Superior temporal gyrus (tissue), 1 donor: Measurements from ENCODE around the gene ADPRHL1.
"Not testable (repeated sequence)": the region's sequence is repeated elsewhere in the genome, so short reads cannot be mapped to it uniquely, and the experiment has no call there.

Source experiments
- DNase-seq: peaks from one replicate; pipeline ENCODE4 v3.0.0-alpha.2; 2016; ENCODE audit errors: extremely low spot score

Gene ADPRHL1

DNA sequence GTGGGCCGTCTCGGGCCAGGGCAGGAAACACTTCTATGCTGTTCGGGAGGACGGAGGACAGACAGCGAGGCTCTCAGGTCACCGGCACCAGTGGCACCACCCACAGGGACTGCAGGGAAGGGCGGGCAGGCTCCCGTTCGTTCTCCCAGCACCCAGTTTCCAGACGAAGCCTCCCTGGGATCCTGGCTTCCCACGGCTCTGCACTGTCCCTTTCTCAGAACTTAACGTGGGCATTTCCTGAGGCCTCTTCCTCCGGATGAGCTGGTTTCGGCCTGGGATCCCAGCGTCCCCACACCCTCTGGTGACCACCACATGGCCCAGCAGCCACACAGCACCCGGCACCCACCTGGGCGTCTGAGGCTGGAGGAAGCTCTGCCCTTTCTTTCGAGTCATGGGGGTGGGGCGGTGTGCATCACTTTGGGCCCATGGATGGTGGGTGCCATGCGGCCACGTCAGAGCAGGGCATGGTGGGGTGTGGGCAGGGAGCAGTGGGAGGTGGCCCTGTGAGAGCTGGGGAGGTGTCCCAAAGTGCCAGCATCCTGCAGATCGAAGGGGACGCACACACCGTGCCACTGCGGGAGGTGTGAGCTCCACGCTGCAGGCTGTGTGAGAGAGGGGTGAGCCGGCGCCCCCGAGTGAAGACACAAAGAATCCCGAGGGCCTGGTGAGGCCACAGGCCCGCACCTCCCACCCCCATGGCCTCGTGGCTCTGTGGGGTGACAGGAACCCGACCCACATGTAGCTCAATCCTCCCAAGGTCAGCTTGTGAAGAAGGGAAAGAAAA is 50.6 kb downstream of the ADPRHL1 start:
- DNase-seq, result no peak

DNA sequence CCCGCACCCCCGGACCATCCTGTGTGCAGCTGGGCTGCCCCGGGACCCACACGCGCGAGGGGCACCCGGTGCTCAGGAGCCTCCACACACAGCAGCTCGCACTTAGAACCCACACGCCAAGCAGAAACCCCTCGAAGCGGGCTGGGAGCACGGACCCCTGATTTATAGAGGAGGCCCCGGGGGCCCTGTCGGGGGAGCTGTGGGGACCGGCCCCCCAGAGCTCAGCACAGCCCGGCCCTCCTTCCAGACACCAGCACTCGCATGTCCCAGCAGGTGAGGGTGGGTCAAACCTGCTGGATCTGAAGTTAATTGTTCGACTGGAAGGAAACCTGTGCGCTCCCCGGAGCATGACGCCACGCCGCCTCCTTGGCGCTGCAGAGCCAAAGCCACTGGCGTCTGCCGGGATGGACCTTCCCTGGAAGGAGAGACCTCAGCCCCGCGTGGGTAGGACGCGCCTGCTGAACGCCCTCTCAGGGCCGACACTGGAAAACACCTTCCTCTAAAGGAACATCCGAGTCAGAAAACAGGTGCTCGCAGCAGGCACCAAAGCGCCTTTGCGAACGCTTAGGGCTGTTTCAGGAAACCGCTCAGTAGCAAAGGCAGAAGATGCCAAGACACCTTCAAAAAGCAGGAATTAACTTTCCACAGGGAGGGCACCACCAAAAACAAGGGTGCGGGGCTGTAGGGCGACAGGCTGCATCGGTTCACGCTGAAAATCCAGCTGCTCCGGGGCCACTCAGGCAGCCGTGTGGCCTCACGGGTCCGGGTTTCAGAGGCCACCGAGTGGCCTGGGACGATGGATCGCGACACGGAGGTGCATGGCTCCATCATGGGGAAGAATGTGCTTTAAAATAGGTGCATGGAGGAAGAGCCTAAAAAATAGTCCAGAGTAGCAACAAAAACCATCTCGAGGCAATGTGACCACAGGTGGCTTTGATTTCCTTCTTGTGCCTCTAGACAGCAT is 51.6 kb downstream of the ADPRHL1 start:
- DNase-seq, result no peak

DNA sequence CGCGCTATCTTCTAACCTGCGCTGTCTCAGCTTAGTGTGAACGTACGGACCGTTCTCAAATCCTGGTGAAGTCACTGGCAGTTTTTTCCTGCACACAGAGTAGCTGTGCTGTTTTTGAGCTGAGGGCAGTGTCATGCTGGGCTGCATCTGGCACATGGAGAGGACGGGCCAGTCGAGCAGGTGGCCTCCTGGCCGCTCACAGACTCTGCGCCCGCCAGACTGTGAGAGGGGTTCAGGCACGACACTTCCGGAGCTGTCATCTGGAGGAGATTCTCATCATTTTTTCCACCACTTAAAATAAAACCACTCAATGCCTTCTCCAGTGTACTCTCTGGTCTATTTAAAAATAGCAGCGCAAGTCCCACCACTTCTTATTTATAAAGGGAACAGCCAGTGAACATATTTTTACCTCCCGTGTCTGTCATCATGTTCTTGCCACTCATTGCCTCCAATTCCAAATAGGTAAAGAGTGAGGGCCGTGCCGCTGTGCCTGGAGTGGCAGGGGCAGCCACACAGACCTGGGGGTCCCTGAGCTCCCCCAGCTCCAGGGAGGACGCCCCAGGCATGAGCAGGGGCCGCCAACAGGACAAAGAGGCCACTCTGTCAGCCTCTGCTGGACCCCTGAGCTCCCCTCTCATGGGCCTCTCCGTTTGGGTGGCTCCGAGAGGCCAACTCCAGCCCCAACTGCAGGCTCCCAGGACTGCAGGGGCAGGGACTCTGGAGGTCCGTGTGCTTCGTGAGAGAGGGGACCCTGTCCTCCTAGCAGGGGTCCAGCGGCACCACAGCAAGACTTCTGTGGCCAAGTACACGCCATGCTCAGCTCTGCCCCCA is 52.5 kb downstream of the ADPRHL1 start:
- DNase-seq, result peak; percentile 49

DNA sequence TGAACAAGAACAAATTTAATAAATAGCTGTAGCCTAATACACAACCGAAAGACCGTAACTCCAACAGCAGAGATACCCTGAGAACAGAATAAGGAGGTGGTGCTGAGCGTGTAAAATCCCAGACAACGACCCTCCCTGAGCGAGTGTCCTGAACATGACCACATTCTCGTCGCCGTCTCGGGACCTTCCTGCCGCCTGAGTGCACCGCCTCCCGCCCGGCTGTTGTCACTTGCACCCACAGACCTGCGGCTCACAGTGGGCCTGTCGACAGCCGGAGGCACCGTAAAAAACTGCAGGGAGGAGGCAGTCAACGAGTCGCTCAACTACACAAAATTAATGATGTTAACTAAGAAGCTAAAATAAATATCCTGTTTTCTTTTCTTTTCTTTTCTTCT is 53.5 kb downstream of the ADPRHL1 start:
- DNase-seq, result no peak

DNA sequence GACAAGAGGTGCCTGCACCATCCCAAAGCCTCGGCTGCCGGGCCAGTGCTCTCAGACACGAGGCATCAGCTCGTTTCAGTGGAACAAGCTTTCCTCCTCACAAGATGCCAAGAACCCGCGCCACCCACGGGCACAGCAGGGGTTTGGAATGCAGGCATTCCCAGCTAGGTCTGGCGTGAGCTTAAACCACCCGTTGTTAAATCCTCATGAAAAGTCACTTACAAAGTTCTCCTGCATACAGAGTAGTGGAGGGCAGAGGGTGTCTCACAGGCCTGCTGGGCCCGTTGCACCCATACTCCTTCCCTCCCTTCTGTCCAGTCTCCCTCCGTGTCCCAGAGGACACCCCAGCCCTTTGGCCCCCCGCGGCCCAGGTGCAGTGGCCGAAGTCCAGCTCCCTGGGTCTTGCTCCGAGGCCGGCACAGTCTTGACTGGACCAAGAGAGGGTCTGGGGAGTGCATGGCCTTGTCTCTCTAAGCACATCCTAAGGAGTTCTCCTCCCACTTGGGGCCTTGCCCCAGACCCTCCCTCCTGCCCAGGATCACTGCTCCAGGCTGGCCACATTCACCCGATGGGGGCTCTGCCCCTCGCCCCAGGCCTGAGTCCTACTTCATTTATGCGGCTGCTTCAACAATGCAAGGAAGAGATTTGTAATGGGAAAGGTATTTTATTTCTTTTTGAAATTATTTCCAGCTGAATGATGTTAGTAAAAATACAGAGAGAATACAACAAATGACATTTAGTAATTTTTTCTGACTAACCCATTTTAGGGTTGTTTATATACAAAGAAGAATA is 54.1 kb downstream of the ADPRHL1 start:
- no peak for DNase-seq

DNA sequence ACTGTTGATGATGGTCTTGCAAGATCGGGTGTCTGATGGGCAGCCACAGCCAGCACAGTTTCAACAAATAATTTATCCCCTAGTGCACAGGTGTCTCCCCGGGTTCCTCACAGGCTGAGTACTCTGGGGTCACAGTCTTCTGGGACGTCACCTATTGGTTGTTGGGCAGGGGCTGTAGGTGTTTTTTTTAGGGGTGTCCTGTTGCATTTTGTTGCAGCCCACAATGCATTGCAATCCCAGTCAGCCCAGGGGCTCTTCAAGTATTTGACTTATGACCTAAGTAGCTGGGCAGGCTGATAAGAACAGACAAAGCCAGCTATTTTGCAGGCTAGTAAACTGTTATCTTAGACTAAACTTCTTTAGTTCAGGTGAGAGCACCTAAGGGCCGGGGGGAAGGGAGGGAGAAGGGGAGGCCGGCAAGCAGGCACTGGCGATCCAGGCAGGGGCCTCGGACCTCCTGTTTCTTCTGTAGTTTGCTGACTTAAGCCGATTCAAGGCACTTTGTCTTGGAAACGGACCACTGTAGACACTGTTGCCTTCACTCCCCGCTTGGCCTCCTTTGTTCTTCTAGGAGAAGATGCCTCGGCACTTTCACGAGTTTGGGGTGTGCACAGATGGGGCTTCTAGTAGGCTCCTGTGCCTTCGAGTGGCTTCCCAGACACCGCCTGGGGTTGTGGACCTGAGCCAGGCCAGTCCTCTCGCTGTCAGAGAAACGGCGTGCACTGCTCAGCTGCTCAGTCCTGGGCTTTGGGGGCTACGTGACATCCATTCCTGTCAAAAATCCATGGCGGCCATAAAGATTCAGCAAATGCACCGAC is 55.5 kb downstream of the ADPRHL1 start:
- no peak for DNase-seq

DNA sequence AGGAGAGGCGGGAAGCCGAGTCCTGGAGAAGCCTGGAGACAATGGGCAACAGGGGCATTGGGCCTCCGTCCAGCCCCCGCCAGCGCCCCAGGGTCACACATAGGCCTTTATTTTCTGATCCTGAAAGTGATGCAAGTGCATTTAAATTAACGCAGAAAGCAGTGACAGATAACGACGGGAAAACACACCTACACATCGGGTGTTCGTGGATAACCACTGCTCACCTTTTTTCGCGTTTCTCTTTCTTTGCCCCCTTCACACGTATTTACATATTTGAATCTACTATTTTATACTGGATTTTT is 59.0 kb downstream of the ADPRHL1 start:
- no peak for DNase-seq

DNA sequence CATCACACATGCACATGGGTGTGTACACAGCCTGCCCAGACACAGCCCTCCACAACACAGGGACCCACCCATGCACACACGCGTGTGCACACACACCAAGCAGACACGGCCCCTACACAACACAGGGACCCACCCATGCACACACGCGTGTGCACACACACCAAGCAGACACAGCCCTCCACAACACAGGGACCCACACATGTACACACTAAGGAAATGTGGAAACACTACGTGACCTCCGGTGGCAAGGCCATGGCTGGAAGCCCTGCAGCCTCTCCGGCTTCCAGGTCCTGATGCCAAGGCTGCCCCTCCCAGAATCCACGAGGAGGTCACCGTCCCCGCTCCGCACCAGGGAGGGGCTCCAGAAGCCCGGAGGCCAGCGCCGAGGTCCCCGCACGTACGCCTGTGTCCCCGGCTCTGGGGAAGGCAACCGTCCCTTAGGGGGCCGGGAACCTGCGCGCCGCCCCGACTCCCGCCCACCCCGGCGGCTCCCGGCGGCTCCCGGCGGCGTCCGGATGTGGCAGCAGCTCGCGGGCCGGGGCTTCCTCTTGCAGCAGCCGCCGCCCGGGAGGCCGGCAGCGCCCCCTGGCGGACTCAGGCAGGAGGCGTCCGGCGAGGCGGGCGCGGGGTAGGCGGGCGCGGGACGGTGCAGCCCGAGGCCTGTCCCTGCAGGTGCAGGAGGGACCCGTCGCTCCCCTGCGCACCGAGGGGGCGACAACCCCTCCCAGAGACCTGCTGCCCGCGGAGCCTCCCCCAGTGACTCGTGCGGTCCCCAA is 59.5 kb downstream of the ADPRHL1 start:
- peak; percentile 67 for DNase-seq

DNA sequence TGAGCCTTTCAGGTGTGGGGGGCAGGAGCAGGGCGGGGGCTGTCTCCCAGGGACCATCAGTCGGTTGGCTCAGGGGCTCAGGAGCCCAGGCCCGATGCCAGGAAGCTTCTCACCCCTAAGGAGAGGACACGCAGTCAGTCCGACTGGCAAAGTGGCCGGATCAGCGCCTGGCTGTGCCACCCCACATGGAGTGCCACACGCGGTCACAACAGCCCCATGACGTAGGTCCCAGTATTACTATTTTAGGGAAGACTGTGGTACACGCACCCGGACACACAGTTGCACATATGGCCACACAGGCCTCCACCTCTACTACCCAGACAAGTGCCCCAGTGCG is 60.1 kb downstream of the ADPRHL1 start:
- DNase-seq, result no peak

DNA sequence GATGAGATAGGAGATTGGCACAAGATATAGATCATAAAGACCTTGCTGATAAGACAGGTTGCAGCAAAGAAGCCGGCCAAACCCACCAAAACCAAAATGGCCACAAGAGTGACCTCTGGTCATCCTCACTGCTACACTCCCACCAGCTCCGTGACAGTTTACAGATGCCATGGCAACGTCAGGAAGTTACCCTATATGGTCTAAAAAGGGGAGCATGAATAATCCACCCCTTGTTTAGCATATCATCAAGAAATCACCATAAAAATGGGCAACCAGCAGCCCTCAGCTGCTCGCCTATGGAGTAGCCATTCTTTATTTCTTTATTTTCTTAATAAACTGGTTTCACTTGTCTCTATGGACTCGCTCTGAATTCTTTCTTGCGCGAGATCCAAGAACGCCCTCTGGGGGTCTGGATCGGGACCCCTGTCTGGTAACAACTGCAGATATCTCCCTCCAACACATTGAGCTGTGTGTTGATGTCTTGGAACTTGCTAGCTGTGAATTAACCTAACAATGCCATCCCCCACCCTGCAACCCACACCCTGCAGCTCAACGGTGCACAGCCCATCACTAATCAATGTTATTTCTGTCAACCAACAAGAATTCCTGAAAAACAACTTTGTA is 62.3 kb downstream of the ADPRHL1 start:
- DNase-seq, result no peak

DNA sequence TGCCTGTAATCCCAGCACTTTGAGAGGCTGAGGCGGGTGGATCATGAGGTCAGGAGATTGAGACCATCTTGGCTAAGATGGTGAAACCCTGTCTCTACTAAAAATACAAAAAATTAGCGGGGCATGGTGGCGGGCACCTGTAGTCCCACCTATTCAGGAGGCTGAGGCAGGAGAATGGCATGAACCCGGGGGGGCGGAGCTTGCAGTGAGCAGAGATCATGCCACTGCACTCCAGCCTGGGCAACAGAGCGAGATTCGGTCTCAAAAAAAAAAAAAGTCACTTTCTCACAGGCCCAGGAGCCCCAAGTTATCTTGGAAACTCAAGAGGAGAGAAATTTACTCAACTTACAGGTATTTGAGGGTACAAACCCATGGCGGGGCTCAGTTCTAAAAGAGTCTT is 63.7 kb downstream of the ADPRHL1 start:
- not testable (repeated sequence) for DNase-seq

DNA sequence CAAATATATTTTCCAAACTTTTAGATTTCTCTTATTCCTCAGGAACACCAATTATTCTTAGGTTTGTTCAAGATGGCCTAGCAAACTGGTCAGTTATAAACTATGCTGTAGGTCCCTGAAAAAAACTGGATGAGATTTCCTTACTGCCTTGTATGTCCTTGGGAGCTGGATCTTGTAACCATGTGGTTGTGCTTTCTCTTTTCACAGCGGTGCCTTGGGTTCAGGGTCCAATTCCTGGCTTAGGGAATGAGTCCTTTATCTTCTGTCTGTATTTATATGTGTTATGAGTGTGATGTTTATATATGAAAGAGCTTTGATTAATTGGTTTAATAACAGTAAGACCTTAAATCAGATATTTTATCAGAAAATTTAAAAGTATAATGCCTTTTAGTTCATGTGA is 65.9 kb downstream of the ADPRHL1 start:
- no peak for DNase-seq

DNA sequence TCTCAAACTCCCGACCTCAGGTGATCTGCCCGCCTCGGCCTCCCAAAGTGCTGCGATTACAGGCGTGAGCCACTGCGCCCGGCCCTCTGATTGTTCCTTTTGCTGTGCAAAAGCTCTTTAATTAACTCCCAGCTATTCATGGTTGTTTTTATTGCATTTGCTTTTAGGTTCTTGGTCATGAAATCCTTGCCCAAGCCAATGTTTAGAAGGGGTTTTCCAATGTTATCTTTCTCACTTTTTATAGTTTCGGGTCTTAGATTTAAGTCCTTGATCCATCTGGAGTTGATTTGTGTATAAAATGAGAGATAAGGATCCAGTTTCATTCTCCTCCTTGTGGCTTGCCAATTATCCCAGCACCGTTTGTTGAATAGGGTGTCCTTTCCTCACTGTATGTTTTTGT is 70.2 kb downstream of the ADPRHL1 start:
- DNase-seq, result no peak

DNA sequence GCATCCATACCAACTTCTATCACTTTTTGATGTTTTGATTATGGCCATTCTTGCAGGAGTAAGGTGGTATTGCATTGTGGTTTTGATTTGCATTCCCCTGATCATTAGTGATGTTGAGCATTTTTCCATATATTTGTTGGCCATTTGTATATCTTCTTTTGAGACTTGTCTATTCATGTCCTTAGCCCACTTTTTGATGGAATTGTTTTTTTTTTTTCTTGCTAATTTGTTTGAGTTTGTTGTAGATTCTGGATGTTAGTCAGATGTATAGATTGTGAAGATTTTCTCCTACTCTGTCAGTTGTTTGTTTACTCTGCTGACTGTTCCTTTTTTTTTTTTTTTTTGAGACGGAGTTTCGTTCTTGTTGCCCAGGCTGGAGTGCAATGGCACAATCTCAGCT is 70.7 kb downstream of the ADPRHL1 start:
- DNase-seq, result not testable (repeated sequence)

DNA sequence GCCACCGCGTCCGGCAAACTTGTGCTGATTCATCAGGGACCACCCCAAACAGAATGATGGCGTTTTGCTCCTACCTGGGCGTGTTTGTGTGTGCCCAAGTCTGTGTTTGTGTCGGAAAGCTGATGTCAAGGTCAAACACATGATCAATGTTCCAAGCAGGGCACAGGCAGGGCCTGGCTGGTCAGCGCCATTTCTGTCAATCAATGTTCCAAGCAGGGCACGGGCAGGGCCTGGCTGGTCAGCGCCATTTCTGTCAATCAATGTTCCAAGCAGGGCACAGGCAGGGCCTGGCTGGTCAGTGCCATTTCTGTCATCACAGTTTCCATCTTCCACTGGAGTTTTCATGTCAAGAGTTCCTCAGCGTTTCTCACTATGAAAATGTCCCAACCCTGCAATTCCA is 74.5 kb downstream of the ADPRHL1 start:
- no peak for DNase-seq

DNA sequence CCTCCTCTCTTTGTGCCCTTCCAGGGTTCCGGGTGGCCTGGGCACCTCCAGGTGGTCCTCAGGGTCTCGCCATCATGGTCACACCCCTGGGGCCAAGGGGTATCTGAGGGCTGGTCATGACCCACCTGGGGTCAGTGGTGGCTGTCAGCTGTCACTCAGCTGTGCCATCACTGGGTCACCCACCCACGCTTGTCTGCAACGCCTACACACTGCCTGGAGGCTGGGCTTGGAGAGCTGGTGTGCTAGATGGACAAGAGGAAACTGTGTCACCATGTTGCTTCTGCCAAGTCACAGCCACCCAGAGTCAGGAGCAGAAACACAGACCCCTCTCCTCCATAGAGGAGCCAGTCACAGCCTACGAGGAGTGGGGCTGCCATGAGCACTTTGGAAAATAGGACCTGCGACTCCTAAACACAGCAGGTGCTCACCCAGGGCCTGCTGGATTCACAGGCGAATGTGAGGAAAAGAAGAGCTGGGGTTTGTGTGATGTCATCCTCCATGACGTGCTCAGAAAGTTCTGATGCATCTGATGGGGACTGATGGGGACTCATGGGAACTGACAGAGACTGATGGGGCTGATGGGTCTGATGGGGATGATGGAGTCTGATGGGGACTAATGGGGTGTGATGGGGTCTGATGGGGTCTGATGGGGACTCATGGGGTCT is 78.6 kb downstream of the ADPRHL1 start:
- no peak for DNase-seq

DNA sequence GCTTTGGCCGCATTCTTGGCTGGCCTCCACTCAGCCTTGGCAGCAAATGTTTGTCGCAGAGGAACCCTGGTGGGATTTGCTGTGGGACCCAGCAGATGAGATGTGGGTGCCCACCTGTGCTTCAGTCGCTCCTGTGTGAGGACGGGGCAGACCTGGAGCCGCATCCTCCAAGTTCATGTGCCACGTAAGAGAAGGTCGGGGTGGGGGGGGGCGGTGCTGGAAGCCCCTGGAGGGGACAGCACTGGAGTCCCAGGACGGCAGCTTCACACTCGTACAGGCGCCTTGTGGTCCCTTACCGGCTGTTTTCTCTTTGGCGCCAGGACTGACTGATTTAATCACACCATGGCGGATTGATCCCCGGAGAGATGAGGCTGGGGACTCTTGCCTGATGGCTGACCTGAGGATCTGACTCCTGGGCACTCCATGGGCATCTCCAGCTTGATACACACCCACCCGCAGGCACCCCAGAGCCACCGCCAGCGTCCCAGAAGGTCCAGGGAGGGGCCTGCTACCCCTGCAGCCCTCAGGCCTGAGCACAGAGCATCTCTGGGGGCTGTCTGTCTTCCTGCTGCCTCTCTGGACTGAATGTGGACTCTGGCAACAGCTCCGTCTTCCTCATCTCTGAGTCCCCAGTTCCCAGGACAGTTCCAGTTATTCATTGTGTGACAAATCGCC is 79.3 kb downstream of the ADPRHL1 start:
- no peak for DNase-seq

DNA sequence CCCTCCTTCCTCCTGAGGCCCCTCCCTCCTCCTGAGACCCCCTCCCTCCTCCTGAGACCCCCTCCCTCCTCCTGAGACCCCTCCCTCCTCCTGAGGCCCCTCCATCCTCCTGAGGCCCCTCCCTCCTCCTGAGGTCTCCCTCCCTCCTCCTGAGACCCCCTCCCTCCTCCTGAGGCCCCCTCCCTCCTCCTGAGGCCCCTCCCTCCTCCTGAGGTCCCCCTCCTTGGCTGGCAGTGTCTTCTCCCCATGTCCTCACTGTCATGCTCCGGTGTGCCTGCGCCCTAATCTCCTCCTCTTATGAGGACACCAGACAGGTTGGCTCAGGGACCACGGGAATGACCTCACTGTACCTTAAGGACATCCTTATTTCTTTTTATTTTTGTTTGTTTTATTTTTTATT is 81.6 kb downstream of the ADPRHL1 start:
- not testable (repeated sequence) for DNase-seq
